ENCODE data around the gene KLKB1.
"Not testable (repeated sequence)": the region's sequence is repeated elsewhere in the genome, so short reads cannot be mapped to it uniquely, and the experiment has no call there.

The KLKB1 gene

DNA sequence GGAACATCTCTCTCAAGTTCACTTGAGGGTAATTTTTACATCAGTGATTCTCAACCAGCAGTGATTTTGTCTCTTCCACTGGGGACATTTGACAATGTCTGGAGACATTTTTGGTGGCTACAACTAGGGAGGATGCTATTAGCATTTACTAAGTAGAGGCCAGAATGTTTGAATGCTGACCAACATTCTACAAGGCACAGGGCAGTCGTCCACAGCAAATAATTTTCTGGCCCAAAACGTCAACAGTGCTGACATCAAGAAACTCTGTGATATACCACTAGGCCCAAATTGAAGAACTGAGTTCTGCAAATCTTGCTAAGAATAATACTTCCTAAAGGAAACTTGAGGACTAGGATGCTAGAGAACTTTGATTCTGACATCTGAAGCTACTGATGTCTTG is 7.1 kb downstream of the KLKB1 start:
- no peak overlapping the region for H3K9ac ChIP-seq (ENCODE audit: low read length)
- no peak overlapping the region for H3K4me3 ChIP-seq (ENCODE audit: low read length)
- H3K27me3 ChIP-seq (ENCODE audit: control insufficient read depth, insufficient read depth, low read length) = no peaks in the 10 kb centered on the region
- no peaks in the 10 kb centered on the region for H3K9me3 ChIP-seq (ENCODE audit: control insufficient read depth, low read length)
- no peaks in the 10 kb centered on the region for H3K4me1 ChIP-seq (ENCODE audit: control insufficient read depth, insufficient read depth, low read length)
- H3K36me3 ChIP-seq (ENCODE audit: control insufficient read depth, insufficient read depth, low read length) = no peaks in the 10 kb centered on the region

DNA sequence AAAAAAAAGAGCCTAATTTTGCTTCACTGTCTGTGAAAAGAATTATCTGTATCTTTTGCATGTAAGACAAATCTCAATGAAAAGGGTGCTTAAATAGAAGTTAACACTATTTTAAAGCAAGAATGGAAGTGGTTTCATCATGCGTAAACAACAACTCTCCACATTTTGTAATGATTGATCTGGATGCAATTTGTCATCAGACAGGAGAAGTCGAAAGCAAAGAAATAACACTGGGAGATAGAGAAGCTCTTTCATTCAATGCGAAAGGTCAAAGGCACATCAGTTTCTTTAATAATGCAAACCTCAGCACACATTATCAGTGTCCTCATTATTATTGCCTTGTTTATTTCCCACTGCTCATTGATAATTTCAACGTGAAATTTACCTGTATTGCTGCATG is 8.8 kb downstream of the KLKB1 start:
- Histone ChIP-seq H3K9me3 (ENCODE audit: control insufficient read depth, low read length) (no peaks in the 10 kb centered on the region), H3K9ac (ENCODE audit: low read length) (no peak overlapping the region), H3K4me3 (ENCODE audit: low read length) (no peak overlapping the region), H3K36me3 (ENCODE audit: control insufficient read depth, insufficient read depth, low read length) (no peaks in the 10 kb centered on the region), H3K27me3 (ENCODE audit: control insufficient read depth, insufficient read depth, low read length) (no peaks in the 10 kb centered on the region), H3K4me1 (ENCODE audit: control insufficient read depth, insufficient read depth, low read length) (no peaks in the 10 kb centered on the region)

DNA sequence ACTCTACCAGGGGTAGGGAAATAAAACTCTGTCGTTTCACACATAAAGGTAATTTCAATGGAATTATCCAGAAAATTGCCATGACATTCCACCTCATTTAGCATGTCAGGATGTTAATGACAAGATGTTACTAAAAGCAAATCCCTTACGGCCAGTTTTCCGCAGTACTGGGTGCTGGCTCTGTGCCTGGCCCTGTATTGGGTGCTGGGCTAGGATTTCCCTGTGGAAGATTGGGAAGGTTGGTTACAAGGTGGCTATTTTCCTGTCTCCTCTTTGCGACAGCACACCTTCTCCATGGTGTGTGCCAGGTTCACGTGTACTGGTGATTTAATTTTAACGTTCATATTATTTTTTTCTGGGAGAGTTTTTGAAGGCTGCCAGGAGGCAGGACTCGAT is 13.1 kb downstream of the KLKB1 start:
- no peak overlapping the region for H3K9ac ChIP-seq (ENCODE audit: low read length)
- H3K9me3 ChIP-seq (ENCODE audit: control insufficient read depth, low read length) = no peaks in the 10 kb centered on the region
- H3K27me3 ChIP-seq (ENCODE audit: control insufficient read depth, insufficient read depth, low read length) = no peaks in the 10 kb centered on the region
- H3K36me3 ChIP-seq (ENCODE audit: control insufficient read depth, insufficient read depth, low read length) = no peaks in the 10 kb centered on the region
- no peak overlapping the region for H3K4me3 ChIP-seq (ENCODE audit: low read length)
- H3K4me1 ChIP-seq (ENCODE audit: control insufficient read depth, insufficient read depth, low read length) = no peaks in the 10 kb centered on the region

DNA sequence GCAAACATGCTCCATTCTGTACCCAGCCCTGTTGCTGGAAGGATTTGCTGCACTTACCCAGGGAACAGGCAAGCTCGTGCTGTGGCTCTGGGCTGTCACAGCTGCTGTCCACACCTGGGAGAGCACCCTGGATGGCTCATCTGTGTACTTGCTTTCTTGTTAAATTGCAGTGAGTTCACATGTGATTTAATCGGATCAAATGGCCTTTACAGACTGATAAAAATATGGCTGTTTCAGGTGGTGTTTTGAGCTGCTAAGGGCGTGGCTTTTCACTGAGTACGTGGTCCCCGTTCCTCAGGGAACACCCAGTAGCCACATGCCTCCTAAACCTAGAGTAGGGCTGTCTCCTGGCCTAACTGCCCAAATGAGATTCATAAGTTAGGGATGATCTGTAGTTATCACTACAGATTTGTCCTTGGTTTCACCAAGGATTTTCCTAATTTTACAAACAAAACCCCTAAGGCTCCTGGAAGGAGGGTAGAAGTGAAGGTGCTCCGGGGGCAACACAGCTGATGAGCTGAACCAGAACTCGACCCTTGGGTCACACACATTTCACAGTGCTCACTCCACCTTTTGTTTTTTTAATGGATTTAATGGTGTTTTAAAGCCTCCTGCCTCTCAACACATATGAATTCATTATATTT is 13.7 kb downstream of the KLKB1 start:
- no peaks in the 10 kb centered on the region for H3K36me3 ChIP-seq (ENCODE audit: control insufficient read depth, insufficient read depth, low read length)
- H3K27me3 ChIP-seq (ENCODE audit: control insufficient read depth, insufficient read depth, low read length) = no peaks in the 10 kb centered on the region
- H3K4me3 ChIP-seq (ENCODE audit: low read length) = no peak overlapping the region
- H3K9me3 ChIP-seq (ENCODE audit: control insufficient read depth, low read length) = no peaks in the 10 kb centered on the region
- no peak overlapping the region for H3K9ac ChIP-seq (ENCODE audit: low read length)
- no peaks in the 10 kb centered on the region for H3K4me1 ChIP-seq (ENCODE audit: control insufficient read depth, insufficient read depth, low read length)

DNA sequence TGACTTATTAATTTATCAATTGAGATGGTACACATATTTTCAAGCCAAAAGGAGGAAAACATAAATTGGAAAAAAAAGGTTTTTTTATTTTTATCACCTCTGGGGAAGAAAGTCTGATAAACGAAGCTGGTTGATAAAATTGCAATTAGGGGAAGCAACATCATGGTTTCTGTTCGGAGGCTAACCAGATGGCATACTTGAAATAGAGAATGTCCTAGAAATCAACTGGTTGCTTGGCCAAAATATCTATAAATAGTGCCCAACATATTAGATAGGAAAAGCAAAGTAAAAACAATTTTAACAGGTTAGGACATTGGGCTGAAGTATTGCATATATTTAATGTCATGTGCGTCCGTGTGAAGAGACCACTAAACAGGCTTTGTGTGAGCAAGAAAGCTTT is 14.3 kb downstream of the KLKB1 start:
- Histone ChIP-seq H3K27me3 (ENCODE audit: control insufficient read depth, insufficient read depth, low read length) (no peaks in the 10 kb centered on the region), H3K9ac (ENCODE audit: low read length) (no peak overlapping the region), H3K4me1 (ENCODE audit: control insufficient read depth, insufficient read depth, low read length) (no peaks in the 10 kb centered on the region), H3K4me3 (ENCODE audit: low read length) (no peak overlapping the region), H3K36me3 (ENCODE audit: control insufficient read depth, insufficient read depth, low read length) (no peaks in the 10 kb centered on the region), H3K9me3 (ENCODE audit: control insufficient read depth, low read length) (no peaks in the 10 kb centered on the region)

DNA sequence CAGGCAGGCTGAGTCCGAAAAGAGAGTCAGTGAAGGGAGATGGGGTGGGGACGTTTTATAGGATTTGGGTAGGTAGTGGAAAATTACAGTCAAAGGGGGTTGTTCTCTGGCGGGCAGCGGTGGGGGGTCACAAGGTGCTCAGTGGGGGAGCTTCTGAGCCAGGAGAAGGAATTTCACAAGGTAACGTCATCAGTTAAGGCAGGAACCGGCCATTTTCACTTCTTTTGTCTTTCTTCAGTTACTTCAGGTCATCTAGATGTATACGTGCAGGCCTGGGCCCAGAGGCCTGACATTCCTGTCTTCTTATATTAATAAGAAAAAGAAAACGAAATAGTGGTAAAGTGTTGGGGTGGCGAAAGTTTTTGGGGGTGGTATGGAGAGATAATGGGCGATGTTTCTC is 14.7 kb downstream of the KLKB1 start:
- not testable (repeated sequence) for H3K9me3 ChIP-seq (ENCODE audit: control insufficient read depth, low read length); H3K9ac ChIP-seq (ENCODE audit: low read length); H3K36me3 ChIP-seq (ENCODE audit: control insufficient read depth, insufficient read depth, low read length)

DNA sequence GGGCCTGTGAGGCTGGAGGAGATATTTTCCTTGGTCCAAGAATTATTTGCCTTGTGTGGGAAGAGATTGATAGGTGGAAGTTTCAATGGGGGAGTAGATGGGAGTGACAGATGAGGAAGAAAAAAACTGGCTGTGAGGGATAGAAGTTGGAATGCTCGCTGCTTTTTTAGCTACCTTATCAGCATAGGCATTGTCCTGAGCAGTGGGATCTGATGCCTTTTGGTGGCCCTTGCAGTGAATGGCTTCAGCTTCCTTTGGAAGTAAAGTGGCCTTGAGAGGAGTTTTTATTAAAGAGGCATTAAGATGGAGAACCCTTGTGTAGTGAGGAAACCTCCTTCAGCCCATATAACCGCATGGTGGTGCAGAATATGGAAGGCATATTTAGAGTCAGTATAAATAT is 16.0 kb downstream of the KLKB1 start:
- Histone ChIP-seq H3K36me3 (ENCODE audit: control insufficient read depth, insufficient read depth, low read length) (no peaks in the 10 kb centered on the region), H3K27me3 (ENCODE audit: control insufficient read depth, insufficient read depth, low read length) (no peaks in the 10 kb centered on the region), H3K4me3 (ENCODE audit: low read length) (no peak overlapping the region), H3K9me3 (ENCODE audit: control insufficient read depth, low read length) (no peaks in the 10 kb centered on the region), H3K4me1 (ENCODE audit: control insufficient read depth, insufficient read depth, low read length) (no peaks in the 10 kb centered on the region), H3K9ac (ENCODE audit: low read length) (no peak overlapping the region)

More for the DNA sequence above, 14.7 kb downstream of the KLKB1 start:
- H3K4me1 ChIP-seq (ENCODE audit: control insufficient read depth, insufficient read depth, low read length); H3K27me3 ChIP-seq (ENCODE audit: control insufficient read depth, insufficient read depth, low read length); H3K4me3 ChIP-seq (ENCODE audit: low read length): not testable (repeated sequence)

DNA sequence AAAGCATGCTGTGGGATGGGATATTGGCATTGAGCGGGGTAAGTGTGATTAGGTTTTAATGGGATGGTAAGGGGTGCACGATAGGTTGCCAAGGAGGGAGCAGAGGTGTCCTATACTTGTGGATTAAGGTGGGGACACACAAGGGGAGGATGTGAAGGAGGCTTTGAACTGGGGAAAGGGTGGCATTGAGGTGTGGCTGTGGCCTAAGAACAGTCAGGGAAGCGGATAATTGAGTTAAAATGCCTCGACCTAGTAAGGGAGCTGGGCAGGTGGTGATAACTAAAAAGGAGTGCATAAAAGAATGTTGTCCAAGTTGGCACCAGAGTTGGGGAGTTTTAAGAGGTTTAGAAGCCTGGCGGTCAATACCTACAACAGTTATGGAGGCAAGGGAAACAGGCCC is 17.5 kb downstream of the KLKB1 start:
- H3K4me1 ChIP-seq (ENCODE audit: control insufficient read depth, insufficient read depth, low read length) = no peaks in the 10 kb centered on the region
- no peaks in the 10 kb centered on the region for H3K9me3 ChIP-seq (ENCODE audit: control insufficient read depth, low read length)
- no peak overlapping the region for H3K9ac ChIP-seq (ENCODE audit: low read length)
- no peak overlapping the region for H3K4me3 ChIP-seq (ENCODE audit: low read length)
- no peaks in the 10 kb centered on the region for H3K27me3 ChIP-seq (ENCODE audit: control insufficient read depth, insufficient read depth, low read length)
- H3K36me3 ChIP-seq (ENCODE audit: control insufficient read depth, insufficient read depth, low read length) = no peaks in the 10 kb centered on the region

DNA sequence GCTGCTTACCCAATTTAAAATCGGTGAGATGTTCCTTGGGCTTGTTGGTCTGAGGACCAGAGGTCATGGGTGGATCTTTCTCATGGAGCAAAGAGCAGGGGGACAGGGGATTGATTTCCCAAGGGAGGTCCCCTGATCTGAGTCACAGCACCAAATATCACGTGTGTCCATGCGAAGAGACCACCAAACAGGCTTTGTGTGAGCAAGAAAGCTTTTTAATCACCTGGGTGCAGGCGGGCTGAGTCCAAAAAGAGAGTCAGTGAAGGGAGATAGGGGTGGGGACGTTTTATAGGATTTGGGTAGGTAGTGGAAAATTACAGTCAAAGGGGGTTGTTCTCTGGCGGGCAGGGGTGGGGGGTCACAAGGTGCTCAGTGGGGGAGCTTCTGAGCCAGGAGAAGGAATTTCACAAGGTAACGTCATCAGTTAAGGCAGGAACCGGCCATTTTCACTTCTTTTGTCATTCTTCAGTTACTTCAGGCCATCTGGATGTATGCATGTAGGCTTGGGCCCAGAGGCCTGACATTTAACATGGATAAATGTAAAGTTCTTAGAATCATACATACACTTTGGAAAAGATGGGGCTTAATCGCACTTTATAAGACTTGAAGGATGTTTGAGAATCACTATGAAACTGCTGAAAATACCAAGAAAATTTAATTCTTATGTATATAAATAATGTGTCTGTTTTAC is 19.9 kb downstream of the KLKB1 start:
- H3K4me1 ChIP-seq (ENCODE audit: control insufficient read depth, insufficient read depth, low read length); H3K36me3 ChIP-seq (ENCODE audit: control insufficient read depth, insufficient read depth, low read length); H3K9ac ChIP-seq (ENCODE audit: low read length); H3K9me3 ChIP-seq (ENCODE audit: control insufficient read depth, low read length); H3K4me3 ChIP-seq (ENCODE audit: low read length); H3K27me3 ChIP-seq (ENCODE audit: control insufficient read depth, insufficient read depth, low read length): not testable (repeated sequence)

DNA sequence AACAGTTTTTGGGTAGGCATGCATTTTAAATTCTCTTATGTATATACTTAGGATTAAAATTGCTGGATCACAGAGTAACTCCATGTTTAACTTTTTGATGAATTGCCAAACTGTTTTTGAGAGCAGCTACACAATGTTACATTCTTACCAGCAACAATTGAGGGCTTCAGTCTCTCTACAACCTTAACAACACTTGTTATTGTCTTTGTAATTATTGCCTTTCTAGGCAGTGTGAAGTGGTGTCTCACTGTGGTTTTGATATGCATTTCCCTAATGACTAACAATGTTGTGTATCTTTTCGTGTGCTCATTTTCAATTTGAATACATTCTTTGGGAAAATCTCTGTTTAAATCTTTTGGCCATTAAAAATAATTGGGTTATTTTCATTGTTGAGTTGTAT is 21.3 kb downstream of the KLKB1 start:
- Histone ChIP-seq H3K9ac (ENCODE audit: low read length) (no peak overlapping the region), H3K4me1 (ENCODE audit: control insufficient read depth, insufficient read depth, low read length) (no peaks in the 10 kb centered on the region), H3K4me3 (ENCODE audit: low read length) (no peak overlapping the region)

DNA sequence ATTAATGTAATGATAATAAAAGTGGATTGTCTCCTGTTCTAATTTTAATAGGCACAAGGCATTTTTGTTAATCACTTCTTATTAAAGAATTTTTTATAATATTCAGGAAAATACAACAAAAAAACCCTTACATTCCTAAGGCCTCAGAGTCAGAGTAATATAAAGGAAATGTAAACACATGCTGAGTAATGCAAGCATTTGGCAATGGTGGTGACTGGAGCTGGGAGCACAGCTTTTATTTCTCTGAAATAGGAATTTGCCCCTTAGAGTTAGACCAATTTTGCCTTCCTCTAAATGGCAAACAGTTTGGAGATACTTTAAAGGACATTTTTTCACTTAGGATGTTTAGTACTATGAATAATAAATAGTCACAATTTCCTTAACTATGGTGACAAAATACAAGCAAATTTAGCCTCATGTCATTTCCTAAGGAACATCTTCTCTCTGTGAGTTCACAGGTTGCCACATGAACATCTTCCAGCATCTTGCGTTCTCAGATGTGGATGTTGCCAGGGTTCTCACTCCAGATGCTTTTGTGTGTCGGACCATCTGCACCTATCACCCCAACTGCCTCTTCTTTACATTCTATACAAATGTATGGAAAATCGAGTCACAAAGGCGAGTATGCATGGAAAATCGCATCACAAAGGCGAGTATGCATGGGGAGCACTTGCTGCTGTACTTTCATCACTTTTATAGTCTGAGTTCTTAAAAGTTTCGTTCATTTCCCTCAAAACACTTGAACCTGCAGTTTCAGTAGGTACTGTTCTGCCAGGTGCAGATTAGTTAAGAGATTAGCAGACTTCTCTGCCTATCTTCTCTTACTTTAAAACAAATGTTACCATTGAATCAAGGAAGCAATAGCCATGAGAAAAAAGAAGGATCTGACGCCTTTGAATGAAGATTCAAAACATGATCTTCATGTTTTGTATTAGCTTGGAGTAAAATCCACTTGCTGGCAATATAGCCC is 22.8 kb downstream of the KLKB1 start:
- Histone ChIP-seq H3K9ac (ENCODE audit: low read length) (no peak overlapping the region), H3K9me3 (ENCODE audit: control insufficient read depth, low read length) (no peaks in the 10 kb centered on the region), H3K36me3 (ENCODE audit: control insufficient read depth, insufficient read depth, low read length) (no peaks in the 10 kb centered on the region), H3K4me1 (ENCODE audit: control insufficient read depth, insufficient read depth, low read length) (no peaks in the 10 kb centered on the region), H3K27me3 (ENCODE audit: control insufficient read depth, insufficient read depth, low read length) (no peaks in the 10 kb centered on the region), H3K4me3 (ENCODE audit: low read length) (no peak overlapping the region)

More for the DNA sequence above, 21.3 kb downstream of the KLKB1 start:
- Histone ChIP-seq H3K9me3 (ENCODE audit: control insufficient read depth, low read length) (no peaks in the 10 kb centered on the region), H3K36me3 (ENCODE audit: control insufficient read depth, insufficient read depth, low read length) (no peaks in the 10 kb centered on the region), H3K27me3 (ENCODE audit: control insufficient read depth, insufficient read depth, low read length) (no peaks in the 10 kb centered on the region)

DNA sequence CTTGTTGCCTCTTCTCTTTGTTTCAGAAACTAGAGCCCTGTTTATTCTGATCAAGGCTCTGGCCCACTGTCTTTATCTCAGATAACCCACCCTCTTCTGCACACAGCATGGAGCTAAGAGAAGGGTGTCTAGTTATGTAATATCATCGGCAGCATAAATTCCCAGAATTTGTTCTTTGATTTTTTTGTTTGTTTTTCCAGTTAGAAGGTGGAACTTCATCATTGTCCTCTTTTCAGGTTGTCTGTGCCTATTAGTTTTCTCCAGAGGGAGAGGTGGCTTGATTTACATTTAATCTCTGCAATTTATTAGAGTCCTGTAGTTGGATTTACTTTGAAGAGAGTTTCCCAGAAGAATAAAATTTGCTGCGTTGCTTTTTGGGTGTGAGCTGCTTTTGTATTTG is 23.5 kb downstream of the KLKB1 start:
- H3K27me3 ChIP-seq (ENCODE audit: control insufficient read depth, insufficient read depth, low read length) = no peaks in the 10 kb centered on the region
- H3K4me1 ChIP-seq (ENCODE audit: control insufficient read depth, insufficient read depth, low read length) = no peaks in the 10 kb centered on the region
- no peak overlapping the region for H3K9ac ChIP-seq (ENCODE audit: low read length)
- H3K36me3 ChIP-seq (ENCODE audit: control insufficient read depth, insufficient read depth, low read length) = no peaks in the 10 kb centered on the region
- no peak overlapping the region for H3K4me3 ChIP-seq (ENCODE audit: low read length)
- no peaks in the 10 kb centered on the region for H3K9me3 ChIP-seq (ENCODE audit: control insufficient read depth, low read length)

Data from mucosa of stomach (tissue), 1 donor.